HG03439 (cell line): Measurements from ENCODE around the gene CNOT8.

Experiments used
- ATAC-seq: cut with Tn5 transposase; IDR thresholded peaks from one replicate; pipeline ENCODE4 v1.9.1; 2021; ENCODE audit warnings: mild to moderate bottlenecking, moderate library complexity; ENCODE audit not compliant: unreplicated experiment

Gene CNOT8

GRCh38 chr5:154863291-154864080, 5.1 kb downstream of the CNOT8 start:
- no peak for ATAC-seq

GRCh38 chr5:154865466-154866184, 7.2 kb downstream of the CNOT8 start:
- ATAC-seq, result no peak

- ATAC-seq, result no peak
Measured at GRCh38 chr5:154866841-154867240, 8.4 kb downstream of the CNOT8 start.

GRCh38 chr5:154868702-154869101, 10.3 kb downstream of the CNOT8 start:
- no peak for ATAC-seq

- no peak for ATAC-seq
Measured at GRCh38 chr5:154871734-154872133, 13.3 kb downstream of the CNOT8 start.

- ATAC-seq, result no peak
Measured at GRCh38 chr5:154873791-154874331, 15.4 kb downstream of the CNOT8 start.

GRCh38 chr5:154878642-154879335, 20.4 kb downstream of the CNOT8 start:
- no peak for ATAC-seq

- no peak for ATAC-seq
Measured at GRCh38 chr5:154881986-154882385, 23.6 kb downstream of the CNOT8 start.

GRCh38 chr5:154884424-154884823, 26.0 kb downstream of the CNOT8 start:
- no peak for ATAC-seq

GRCh38 chr5:154885439-154885838, 27.0 kb downstream of the CNOT8 start:
- no peak for ATAC-seq

- ATAC-seq, result no peak
Measured at GRCh38 chr5:154892369-154892771, 33.9 kb downstream of the CNOT8 start.

- no peak for ATAC-seq
Measured at GRCh38 chr5:154893381-154893780, 35.0 kb downstream of the CNOT8 start.

GRCh38 chr5:154895606-154896561, 37.5 kb downstream of the CNOT8 start:
- ATAC-seq, result no peak

- no peak for ATAC-seq
Measured at GRCh38 chr5:154896562-154897165, 38.2 kb downstream of the CNOT8 start.

GRCh38 chr5:154898210-154898609, 39.8 kb downstream of the CNOT8 start:
- no peak for ATAC-seq

- no peak for ATAC-seq
Measured at GRCh38 chr5:154899151-154899816, 40.9 kb downstream of the CNOT8 start.

GRCh38 chr5:154900066-154900465, 41.6 kb downstream of the CNOT8 start:
- no peak for ATAC-seq

GRCh38 chr5:154901276-154901675, 42.8 kb downstream of the CNOT8 start:
- no peak for ATAC-seq

GRCh38 chr5:154901913-154902312, 43.5 kb downstream of the CNOT8 start:
- ATAC-seq, result no peak
